ENCODE results near the gene FYN.
"Not testable (repeated sequence)": the region's sequence is repeated elsewhere in the genome, so short reads cannot be mapped to it uniquely, and the experiment has no call there.

FYN gene

DNA sequence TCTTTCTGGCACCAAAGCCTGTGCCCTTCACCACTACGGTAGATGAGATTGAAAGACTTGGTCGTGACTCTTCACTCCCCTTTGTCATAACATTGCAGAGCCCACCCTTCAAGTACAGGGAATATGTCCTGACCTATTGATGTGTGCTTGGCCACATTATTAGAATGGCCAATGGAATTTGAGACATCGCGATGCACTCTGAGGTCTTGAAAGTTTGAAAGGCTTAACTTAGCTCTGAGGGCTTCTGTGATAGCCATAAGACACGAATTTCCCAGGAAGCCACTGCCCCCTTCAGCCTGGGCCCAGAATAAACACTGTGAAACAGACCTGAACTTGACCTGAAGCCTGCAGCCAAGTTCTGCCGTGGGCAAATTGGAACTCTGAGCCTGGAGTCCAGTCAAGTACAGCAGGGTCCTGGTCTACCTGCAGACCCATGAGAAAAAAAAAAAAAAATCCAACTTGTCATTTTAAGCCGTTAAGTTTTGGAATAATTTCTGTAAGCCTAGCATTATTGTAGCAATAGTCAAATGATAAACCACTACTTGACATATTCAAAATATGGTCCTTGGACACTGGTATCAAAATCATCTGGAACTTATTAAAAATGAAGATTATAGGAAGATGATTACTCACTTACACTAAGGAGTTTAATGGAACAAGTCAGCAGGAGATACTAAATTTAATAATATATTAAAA lies 230.6 kb downstream of the FYN start:
- peaks cover 0 to 7% (median 0%) of the 10 kb centered on the region in 4 donors for H3K4me1 ChIP-seq

DNA sequence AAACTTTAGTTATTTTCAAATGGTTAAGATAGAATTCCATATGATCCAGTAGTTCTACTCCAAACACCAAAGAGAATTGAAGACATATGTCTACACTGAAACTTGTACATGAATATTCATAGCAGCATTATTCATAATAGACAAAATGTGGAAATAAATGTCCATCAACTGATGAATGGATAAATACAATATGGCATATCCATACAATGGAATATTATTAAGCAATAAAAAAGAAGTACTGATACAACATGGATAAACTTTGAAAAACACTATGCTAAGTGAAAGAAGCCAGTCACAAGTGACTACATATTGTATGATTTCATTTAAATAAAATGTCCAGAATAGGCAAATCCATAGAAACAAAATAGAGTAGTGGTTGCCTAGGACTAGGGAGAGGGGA lies 234.0 kb downstream of the FYN start:
- TF ChIP-seq, protein P1, sequence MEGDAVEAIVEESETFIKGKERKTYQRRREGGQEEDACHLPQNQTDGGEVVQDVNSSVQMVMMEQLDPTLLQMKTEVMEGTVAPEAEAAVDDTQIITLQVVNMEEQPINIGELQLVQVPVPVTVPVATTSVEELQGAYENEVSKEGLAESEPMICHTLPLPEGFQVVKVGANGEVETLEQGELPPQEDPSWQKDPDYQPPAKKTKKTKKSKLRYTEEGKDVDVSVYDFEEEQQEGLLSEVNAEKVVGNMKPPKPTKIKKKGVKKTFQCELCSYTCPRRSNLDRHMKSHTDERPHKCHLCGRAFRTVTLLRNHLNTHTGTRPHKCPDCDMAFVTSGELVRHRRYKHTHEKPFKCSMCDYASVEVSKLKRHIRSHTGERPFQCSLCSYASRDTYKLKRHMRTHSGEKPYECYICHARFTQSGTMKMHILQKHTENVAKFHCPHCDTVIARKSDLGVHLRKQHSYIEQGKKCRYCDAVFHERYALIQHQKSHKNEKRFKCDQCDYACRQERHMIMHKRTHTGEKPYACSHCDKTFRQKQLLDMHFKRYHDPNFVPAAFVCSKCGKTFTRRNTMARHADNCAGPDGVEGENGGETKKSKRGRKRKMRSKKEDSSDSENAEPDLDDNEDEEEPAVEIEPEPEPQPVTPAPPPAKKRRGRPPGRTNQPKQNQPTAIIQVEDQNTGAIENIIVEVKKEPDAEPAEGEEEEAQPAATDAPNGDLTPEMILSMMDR (IDR thresholded peaks at IDR 0.05), result no peak
- Histone ChIP-seq H3K36me3 (no peaks in the 10 kb centered on the region), H3K4me3 (no peak overlapping the region), H3K27me3 (no peaks in the 10 kb centered on the region), H3K27ac (no peak overlapping the region), H3K4me1 (peaks cover 0 to 7% (median 0%) of the 10 kb centered on the region in 4 donors), H3K9me3 (no peaks in the 10 kb centered on the region)
- intact Hi-C loops (cut with DNase I; ENCODE audit: low total_unique reads), result no loop called here
- DNase-seq, result no peak

More for the DNA sequence above, 230.6 kb downstream of the FYN start:
- no peaks in the 10 kb centered on the region for H3K27me3 ChIP-seq
- H3K4me3 ChIP-seq, result no peak overlapping the region
- H3K36me3 ChIP-seq, result no peaks in the 10 kb centered on the region
- intact Hi-C loops (cut with DNase I; ENCODE audit: low total_unique reads), result loop anchor here (5.0 to 10.0 kb wide), 2 partner anchors 288 to 385 kb away; a partner anchor contains a TSS
- no peaks in the 10 kb centered on the region for H3K9me3 ChIP-seq
- H3K27ac ChIP-seq, result no peak overlapping the region
- TF ChIP-seq, protein P1 (IDR thresholded peaks at IDR 0.05), result peak; percentile 60
- peak; percentile 74 to 83 for DNase-seq

DNA sequence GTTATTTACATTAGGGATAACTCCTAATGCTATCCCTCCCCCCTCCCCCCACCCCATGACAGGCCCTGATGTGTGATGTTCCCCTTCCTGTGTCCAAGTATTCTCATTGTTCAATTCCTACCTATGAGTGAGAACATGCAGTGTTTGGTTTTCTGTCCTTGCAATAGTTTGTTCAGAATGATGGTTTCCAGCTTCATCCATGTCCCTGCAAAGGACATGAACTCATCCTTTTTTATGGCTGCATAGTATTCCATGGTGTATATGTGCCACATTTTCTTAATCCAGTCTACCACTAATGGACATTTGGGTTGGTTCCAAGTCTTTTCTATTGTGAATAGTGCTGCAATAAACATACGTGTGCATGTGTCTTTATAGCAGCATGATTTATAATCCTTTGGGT lies 238.3 kb downstream of the FYN start:
- H3K36me3 ChIP-seq; H3K27me3 ChIP-seq; H3K9me3 ChIP-seq; H3K4me1 ChIP-seq; H3K4me3 ChIP-seq; intact Hi-C loops (cut with DNase I; ENCODE audit: low total_unique reads); H3K27ac ChIP-seq; DNase-seq: not testable (repeated sequence)

DNA sequence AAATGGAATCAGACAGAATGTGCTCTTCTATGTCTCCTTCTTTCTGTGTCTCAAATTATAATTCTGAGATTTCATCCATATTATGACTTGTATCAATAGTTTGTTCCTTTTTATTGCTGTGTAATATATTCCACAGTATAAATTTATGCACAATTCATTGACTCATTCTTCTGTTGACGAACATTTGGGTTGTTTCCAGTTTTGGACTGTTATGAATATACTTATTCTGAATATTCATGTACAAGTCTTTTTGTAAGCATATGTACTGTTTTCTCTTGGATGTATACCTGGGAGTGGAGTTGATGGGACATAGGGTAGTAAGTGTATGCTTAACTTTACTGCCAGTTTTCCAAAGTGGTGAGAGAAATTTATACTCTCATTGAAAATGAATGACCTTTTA lies 239.4 kb downstream of the FYN start:
- TF ChIP-seq, protein P1 (IDR thresholded peaks at IDR 0.05), result no peak
- intact Hi-C loops (cut with DNase I; ENCODE audit: low total_unique reads), result no loop called here

DNA sequence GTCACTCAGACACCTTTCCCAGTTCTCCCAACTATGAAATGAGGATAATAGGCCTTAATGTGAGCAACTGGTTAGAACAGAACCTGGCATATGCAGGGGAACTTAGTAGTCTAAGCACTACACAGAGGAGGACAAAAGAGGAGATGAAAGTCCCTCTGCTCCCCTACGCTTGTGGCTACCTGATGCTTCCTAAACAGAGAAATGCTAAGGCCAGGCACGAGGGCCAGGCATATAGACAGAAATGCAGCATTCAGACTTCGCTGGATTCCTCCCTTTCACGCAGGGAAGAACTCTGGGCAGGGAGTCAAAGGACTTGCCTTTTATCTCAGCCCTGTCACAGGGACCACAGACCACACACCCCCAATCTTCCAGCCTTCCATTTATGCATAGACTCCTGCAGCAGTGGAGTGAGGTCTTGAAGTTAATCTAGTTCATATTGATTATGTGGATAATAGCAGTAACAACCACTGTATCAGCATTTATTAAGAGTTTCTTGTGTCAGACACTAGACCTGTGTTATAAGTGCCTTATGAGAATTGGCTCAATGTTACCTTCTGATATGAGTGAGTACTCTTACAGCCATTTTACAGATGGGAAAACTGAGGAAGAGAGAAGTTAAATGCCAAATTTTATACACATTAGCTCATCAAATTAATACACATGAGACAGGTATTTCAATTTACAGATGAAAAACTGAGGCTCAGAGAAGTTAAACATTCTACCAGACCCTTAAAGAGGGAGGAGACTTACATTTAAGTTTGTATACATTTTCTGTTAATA lies 240.6 kb downstream of the FYN start:
- DNase-seq, result no peak

More for the DNA sequence above, 239.4 kb downstream of the FYN start:
- no peaks in the 10 kb centered on the region for H3K36me3 ChIP-seq
- H3K4me1 ChIP-seq, result peaks cover 0 to 5% (median 4%) of the 10 kb centered on the region in 4 donors
- no peak overlapping the region for H3K27ac ChIP-seq
- DNase-seq, result no peak
- no peak overlapping the region for H3K4me3 ChIP-seq
- H3K9me3 ChIP-seq, result no peaks in the 10 kb centered on the region
- H3K27me3 ChIP-seq, result no peaks in the 10 kb centered on the region

More for the DNA sequence above, 240.6 kb downstream of the FYN start:
- intact Hi-C loops (cut with DNase I; ENCODE audit: low total_unique reads), result no loop called here
- Histone ChIP-seq H3K4me1 (peaks cover 0 to 14% (median 8%) of the 10 kb centered on the region in 4 donors), H3K27me3 (no peaks in the 10 kb centered on the region), H3K9me3 (no peaks in the 10 kb centered on the region), H3K4me3 (no peak overlapping the region), H3K36me3 (no peaks in the 10 kb centered on the region), H3K27ac (no peak overlapping the region)
- TF ChIP-seq, protein P1 (IDR thresholded peaks at IDR 0.05), result no peak
